22Rv1 (cell line): Measurements from ENCODE around the gene GTF2A1.

Experiments
- ZFX ChIP-seq: fragments of 450-650 bp; IDR thresholded peaks from 2 replicates; pipeline ENCODE4 v1.6.1; 2017; ENCODE audit warnings: antibody characterized with exemption, borderline replicate concordance
- TF ChIP-seq, protein P1 (sequence below): fragments of 450-650 bp; IDR thresholded peaks from 2 replicates; pipeline ENCODE4 v1.5.1; 2017; ENCODE audit warnings: mild to moderate bottlenecking

GRCh38 chr14:81162941-81163340, 57.8 kb downstream of the GTF2A1 start:
- TF ChIP-seq, protein P1, sequence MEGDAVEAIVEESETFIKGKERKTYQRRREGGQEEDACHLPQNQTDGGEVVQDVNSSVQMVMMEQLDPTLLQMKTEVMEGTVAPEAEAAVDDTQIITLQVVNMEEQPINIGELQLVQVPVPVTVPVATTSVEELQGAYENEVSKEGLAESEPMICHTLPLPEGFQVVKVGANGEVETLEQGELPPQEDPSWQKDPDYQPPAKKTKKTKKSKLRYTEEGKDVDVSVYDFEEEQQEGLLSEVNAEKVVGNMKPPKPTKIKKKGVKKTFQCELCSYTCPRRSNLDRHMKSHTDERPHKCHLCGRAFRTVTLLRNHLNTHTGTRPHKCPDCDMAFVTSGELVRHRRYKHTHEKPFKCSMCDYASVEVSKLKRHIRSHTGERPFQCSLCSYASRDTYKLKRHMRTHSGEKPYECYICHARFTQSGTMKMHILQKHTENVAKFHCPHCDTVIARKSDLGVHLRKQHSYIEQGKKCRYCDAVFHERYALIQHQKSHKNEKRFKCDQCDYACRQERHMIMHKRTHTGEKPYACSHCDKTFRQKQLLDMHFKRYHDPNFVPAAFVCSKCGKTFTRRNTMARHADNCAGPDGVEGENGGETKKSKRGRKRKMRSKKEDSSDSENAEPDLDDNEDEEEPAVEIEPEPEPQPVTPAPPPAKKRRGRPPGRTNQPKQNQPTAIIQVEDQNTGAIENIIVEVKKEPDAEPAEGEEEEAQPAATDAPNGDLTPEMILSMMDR: no peak
- no peak for TF ChIP-seq ZFX
